Nephron (organoid): Measurements from ENCODE around the gene CCDC106.
A peak's percentile ranks its signal among the peaks of the same experiment; 100 is the strongest.

Experiments
- H3K27ac Mint-ChIP-seq, 3 experiments: 2 replicates each; pipeline ENCODE4 v1.8.0; 2020; ENCODE audit warnings: mixed read lengths in 3 of 3, mild to moderate bottlenecking in 2 of 3, moderate library complexity in 1 of 3
- H3K27me3 Mint-ChIP-seq: 2 replicates; pipeline ENCODE4 v1.8.0; 2021; ENCODE audit warnings: low read depth, mild to moderate bottlenecking, moderate library complexity, mixed read lengths
- H3K36me3 Mint-ChIP-seq: 2 replicates; pipeline ENCODE4 v1.8.0; 2020; ENCODE audit warnings: low read depth, mixed read lengths
- H3K4me1 Mint-ChIP-seq: 2 replicates; pipeline ENCODE4 v1.8.0; 2020; ENCODE audit warnings: mixed read lengths
- H3K4me3 Mint-ChIP-seq, 3 experiments: 2 replicates each; pipeline ENCODE4 v1.8.0; 2020; ENCODE audit warnings: mild to moderate bottlenecking in 3 of 3, mixed read lengths in 3 of 3, moderate library complexity in 2 of 3
- H3K9me3 Mint-ChIP-seq: 2 replicates; pipeline ENCODE4 v1.8.0; 2020; ENCODE audit warnings: mixed read lengths
- TF ChIP-seq, protein P1 (sequence below), 3 experiments: fragments of 200-600 bp; sonication (generic); IDR thresholded peaks; one replicate each; pipeline ENCODE4 v1.5.0; 2021; ENCODE audit warnings: antibody characterized with exemption in 3 of 3; ENCODE audit not compliant: unreplicated experiment in 3 of 3

Gene CCDC106

DNA sequence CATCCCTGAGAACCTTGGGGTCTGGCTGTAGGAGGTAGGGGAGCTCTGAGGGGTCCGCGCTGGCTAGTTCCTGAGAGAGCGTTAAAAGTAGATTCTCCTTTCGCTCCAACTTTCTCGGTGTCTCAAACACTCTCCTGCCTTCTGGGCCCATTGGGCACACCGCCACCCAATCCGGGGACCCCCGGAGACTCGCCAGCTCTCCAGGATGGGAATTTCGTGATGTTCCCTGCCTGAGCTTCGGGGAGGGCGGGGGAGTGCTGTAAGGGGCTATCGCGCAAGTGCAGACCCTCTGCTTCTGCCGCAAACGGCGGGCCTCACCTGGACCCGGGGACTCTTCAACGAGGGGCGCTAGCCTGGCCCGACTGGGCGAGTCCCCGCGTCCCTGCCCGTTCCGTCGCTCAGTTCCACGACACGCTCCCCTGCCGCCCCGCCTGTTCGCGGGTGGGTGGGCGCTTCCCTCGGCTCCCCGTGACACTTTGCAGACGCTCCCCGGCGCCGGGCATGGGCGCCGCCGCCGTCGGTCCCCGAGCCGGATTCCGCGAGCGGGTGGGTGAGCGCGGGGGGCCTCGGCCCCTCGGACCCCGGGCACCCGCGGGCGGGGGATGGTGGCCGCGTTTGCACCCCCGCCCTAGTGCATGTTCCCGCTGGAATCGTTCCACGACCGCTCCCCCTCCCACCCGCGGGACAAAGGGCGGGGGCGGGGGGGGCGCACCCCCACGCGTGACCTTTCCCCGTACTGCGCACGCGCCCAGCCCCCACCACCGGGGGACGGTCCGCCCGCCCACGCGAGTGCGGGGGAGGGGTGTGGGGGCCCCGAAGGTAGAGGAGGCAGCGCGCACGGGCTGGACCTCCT lies at the start of gene CCDC106:
TSS of gene CCDC106 (plus strand) at position 481 of the 853 bp plus-strand sequence. CDS start 835 bp downstream, outside the sequence.
- Mint-ChIP-seq H3K27me3 (no peaks in the 10 kb centered on the region), H3K4me3 (peak within 1 kb of the TSS; percentile 92 to 94 (median 93)), H3K36me3 (peaks cover 24% of the 10 kb centered on the region)

DNA sequence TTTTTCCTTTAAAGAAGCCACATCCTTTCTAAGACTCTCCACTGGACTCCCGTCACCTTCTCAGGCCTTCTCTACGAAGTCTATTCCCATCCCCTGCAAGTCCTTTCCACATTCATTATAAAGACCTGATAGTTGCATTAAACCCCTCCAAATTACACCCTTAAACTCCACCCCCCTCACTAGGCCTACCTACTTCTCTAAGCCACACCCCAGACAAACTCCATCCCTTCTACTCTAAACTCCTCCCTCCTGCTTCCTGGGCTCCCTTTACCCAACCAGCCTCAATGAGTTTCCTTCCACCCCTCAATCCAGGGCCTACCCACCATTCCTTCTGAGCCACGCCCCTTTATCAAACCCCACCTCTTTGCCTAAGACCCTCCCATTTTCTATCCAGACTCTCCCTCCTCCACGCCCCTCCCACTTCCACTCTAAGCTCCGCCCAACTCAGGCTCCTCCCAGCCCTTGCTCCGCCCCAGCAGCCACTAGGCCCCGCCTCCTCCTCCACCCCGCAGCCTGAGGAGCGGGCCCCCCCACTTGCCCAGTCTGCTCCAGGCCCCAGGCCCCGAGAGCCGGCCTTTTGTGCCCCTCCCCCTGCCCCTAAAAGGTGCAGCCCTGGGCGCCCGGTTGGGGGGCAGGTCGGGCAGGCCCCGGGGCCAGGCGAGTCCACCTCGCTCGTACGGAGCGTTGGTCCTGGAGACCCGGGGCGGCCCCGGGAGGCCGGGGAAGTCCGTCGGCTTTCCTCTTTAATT lies 49.1 kb upstream of the CCDC106 start:
- H3K4me1 Mint-ChIP-seq, result peaks cover 12% of the 10 kb centered on the region
- no peaks in the 10 kb centered on the region for H3K27me3 Mint-ChIP-seq
- H3K9me3 Mint-ChIP-seq, result no peaks in the 10 kb centered on the region
- H3K36me3 Mint-ChIP-seq, result peaks cover 41% of the 10 kb centered on the region
- H3K4me3 Mint-ChIP-seq, result peak overlapping the region; percentile 91 to 99 (median 97)
- H3K27ac Mint-ChIP-seq, result peak overlapping the region; percentile 100
- TF ChIP-seq, protein P1, sequence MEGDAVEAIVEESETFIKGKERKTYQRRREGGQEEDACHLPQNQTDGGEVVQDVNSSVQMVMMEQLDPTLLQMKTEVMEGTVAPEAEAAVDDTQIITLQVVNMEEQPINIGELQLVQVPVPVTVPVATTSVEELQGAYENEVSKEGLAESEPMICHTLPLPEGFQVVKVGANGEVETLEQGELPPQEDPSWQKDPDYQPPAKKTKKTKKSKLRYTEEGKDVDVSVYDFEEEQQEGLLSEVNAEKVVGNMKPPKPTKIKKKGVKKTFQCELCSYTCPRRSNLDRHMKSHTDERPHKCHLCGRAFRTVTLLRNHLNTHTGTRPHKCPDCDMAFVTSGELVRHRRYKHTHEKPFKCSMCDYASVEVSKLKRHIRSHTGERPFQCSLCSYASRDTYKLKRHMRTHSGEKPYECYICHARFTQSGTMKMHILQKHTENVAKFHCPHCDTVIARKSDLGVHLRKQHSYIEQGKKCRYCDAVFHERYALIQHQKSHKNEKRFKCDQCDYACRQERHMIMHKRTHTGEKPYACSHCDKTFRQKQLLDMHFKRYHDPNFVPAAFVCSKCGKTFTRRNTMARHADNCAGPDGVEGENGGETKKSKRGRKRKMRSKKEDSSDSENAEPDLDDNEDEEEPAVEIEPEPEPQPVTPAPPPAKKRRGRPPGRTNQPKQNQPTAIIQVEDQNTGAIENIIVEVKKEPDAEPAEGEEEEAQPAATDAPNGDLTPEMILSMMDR (IDR thresholded peaks at IDR 0.05; ENCODE audit: unreplicated experiment in 3 of 3), result no peak

More for the DNA sequence above, at the start of gene CCDC106:
- no peaks in the 10 kb centered on the region for H3K9me3 Mint-ChIP-seq
- H3K4me1 Mint-ChIP-seq, result peaks cover 42% of the 10 kb centered on the region
- H3K27ac Mint-ChIP-seq, result peak within 1 kb of the TSS; percentile 92 to 97 (median 93)
- TF ChIP-seq, protein P1 (IDR thresholded peaks at IDR 0.05; ENCODE audit: unreplicated experiment in 3 of 3), result no peak

DNA sequence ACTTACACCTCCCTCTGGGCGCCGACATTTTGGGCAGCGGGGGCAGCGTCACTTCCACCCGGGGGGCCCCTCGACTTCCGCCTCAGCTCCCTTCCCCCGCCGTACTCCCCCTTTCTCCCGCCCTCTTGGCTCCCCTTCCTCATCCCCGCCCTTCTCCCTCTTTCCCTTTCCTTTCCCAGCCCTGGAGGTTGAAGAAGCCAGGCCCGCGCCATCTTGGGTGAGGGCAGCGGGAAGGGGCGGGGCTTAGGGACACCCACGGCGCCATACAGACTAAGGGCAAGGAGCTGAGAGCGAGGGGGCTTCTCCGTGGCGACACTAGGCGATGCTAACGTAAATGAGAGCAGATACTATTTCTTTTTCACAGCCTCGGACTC lies 48.6 kb upstream of the CCDC106 start, which contains the start of gene FIZ1:
TSS of gene FIZ1 (minus strand) at position 50 of the 374 bp plus-strand sequence. CDS start 1,652 bp downstream, outside the sequence.
- TF ChIP-seq, protein P1 (IDR thresholded peaks at IDR 0.05; ENCODE audit: unreplicated experiment in 3 of 3), result no peak
- no peaks in the 10 kb centered on the region for H3K9me3 Mint-ChIP-seq
- H3K36me3 Mint-ChIP-seq, result peaks cover 40% of the 10 kb centered on the region

DNA sequence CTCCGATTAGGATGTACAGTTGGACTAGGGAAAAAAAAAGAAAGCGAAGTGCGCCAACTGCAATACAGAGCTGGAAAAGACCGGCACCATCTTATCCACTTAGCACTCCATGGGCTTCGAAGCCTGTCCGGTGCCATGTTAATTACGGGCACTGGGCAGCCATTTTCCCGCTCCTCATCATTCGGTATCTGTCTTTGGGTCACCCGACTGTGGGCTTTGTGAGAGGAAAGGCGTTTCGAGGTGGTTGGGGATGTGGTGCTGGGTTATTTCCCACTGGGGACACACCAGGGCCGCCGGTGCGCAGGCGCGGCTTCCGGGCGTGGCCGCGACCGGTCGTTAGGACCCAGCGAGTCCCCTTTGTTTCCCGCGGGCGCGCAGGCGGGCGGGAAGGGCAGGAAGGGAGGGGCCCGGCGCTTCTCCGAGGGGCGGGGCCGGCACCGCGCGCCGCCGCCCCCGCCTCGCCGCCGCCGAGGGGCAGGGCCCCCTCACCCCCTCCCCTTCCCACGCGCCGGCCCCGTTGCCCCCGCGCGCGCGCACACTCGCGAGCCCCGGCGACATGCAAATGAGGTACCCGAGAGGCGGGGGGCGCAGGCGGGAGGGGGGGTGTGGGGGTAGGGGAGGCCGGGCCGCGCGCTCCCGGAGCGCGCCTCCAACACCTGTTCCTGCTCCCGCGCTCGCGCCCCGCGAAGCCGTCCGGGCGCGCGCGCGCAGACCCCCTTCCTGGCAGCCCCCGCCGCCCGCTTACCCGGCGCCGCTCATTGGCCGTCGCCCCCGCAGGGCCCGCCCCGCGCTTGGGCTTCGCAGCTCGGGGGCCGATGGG lies 48.0 kb upstream of the CCDC106 start, which contains the start of gene ZNF524:
TSS of gene ZNF524 (plus strand) at position 447 of the 820 bp plus-strand sequence. CDS start 1,825 bp downstream, outside the sequence.
- Mint-ChIP-seq H3K27me3 (no peaks in the 10 kb centered on the region), H3K9me3 (no peaks in the 10 kb centered on the region)
- TF ChIP-seq, protein P1 (IDR thresholded peaks at IDR 0.05; ENCODE audit: unreplicated experiment in 3 of 3), result no peak

More for the DNA sequence above, 48.6 kb upstream of the CCDC106 start, which contains the start of gene FIZ1:
- H3K27ac Mint-ChIP-seq, result peak within 1 kb of the TSS; percentile 100
- H3K27me3 Mint-ChIP-seq, result no peaks in the 10 kb centered on the region
- peak within 1 kb of the TSS; percentile 91 to 99 (median 97) for H3K4me3 Mint-ChIP-seq
- H3K4me1 Mint-ChIP-seq, result peaks cover 12% of the 10 kb centered on the region

DNA sequence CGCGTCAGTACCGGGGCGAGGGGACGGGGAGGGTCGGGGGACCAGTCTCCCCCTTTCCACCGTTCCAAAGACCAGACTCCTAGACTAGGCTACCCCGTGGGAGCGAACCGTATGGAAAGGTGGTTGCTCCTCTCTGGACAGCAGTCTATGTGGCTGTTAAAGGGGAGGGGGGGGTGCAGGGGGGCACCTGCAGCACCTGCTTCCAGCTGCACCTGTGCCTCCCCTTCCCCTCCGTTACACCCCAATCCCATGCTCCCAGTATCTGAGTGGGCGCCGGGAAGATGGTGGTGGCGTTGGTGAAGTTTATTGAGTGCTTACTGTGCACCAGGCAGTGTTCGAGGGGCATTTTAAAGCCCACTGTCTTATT lies 47.4 kb upstream of the CCDC106 start:
- H3K4me1 Mint-ChIP-seq, result peaks cover 14% of the 10 kb centered on the region
- no peaks in the 10 kb centered on the region for H3K27me3 Mint-ChIP-seq
- H3K4me3 Mint-ChIP-seq, result peak overlapping the region; percentile 79 to 90 (median 87)
- TF ChIP-seq, protein P1 (IDR thresholded peaks at IDR 0.05; ENCODE audit: unreplicated experiment in 3 of 3), result no peak
- peak overlapping the region; percentile 87 to 94 (median 91) for H3K27ac Mint-ChIP-seq
- H3K9me3 Mint-ChIP-seq, result no peaks in the 10 kb centered on the region
- H3K36me3 Mint-ChIP-seq, result peaks cover 28% of the 10 kb centered on the region

More for the DNA sequence above, 48.0 kb upstream of the CCDC106 start, which contains the start of gene ZNF524:
- peaks cover 17% of the 10 kb centered on the region for H3K4me1 Mint-ChIP-seq
- H3K4me3 Mint-ChIP-seq, result peak within 1 kb of the TSS; percentile 91 to 99 (median 97)
- peaks cover 34% of the 10 kb centered on the region for H3K36me3 Mint-ChIP-seq
- peak within 1 kb of the TSS; percentile 100 for H3K27ac Mint-ChIP-seq
